Fibroblast of skin of back (primary cell): ENCODE results near the gene GAREM1.
A peak's percentile ranks its signal among the peaks of the same experiment; 100 is the strongest.

Experiments
- DNase-seq: peaks from one replicate; pipeline ENCODE4 v3.0.0-alpha.2; 2013

Gene GAREM1

GRCh38 chr18:32422978-32423740, 47.5 kb downstream of the GAREM1 start:
- no peak for DNase-seq

GRCh38 chr18:32422201-32422600, 48.5 kb downstream of the GAREM1 start:
- no peak for DNase-seq

GRCh38 chr18:32420084-32420750, 50.5 kb downstream of the GAREM1 start:
- DNase-seq, result no peak

GRCh38 chr18:32418148-32418547, 52.5 kb downstream of the GAREM1 start:
- DNase-seq, result no peak

- DNase-seq, result no peak
Observed at GRCh38 chr18:32405588-32405987, 65.1 kb downstream of the GAREM1 start.

- DNase-seq, result no peak
Observed at GRCh38 chr18:32401621-32402020, 69.1 kb downstream of the GAREM1 start.

- DNase-seq, result no peak
Observed at GRCh38 chr18:32393407-32393806, 77.3 kb downstream of the GAREM1 start.

- no peak for DNase-seq
Observed at GRCh38 chr18:32391126-32391525, 79.6 kb downstream of the GAREM1 start.

- no peak for DNase-seq
Observed at GRCh38 chr18:32389858-32390257, 80.8 kb downstream of the GAREM1 start.

- DNase-seq, result no peak
Observed at GRCh38 chr18:32389191-32389590, 81.5 kb downstream of the GAREM1 start.

- no peak for DNase-seq
Observed at GRCh38 chr18:32386471-32386870, 84.2 kb downstream of the GAREM1 start.

- peak; percentile 89 for DNase-seq
Observed at GRCh38 chr18:32383050-32383819, 87.4 kb downstream of the GAREM1 start.

GRCh38 chr18:32381761-32382160, 88.9 kb downstream of the GAREM1 start:
- no peak for DNase-seq

- no peak for DNase-seq
Observed at GRCh38 chr18:32380559-32380958, 90.1 kb downstream of the GAREM1 start.

- DNase-seq, result peak; percentile 20
Observed at GRCh38 chr18:32379891-32380290, 90.8 kb downstream of the GAREM1 start.

GRCh38 chr18:32378705-32379104, 92.0 kb downstream of the GAREM1 start:
- no peak for DNase-seq

- peak; percentile 50 for DNase-seq
Observed at GRCh38 chr18:32373995-32374394, 96.7 kb downstream of the GAREM1 start.

- DNase-seq, result no peak
Observed at GRCh38 chr18:32373505-32373904, 97.2 kb downstream of the GAREM1 start.

- no peak for DNase-seq
Observed at GRCh38 chr18:32372381-32373061, 98.2 kb downstream of the GAREM1 start.

- no peak for DNase-seq
Observed at GRCh38 chr18:32372047-32372380, 98.7 kb downstream of the GAREM1 start.

- no peak for DNase-seq
Observed at GRCh38 chr18:32371384-32371783, 99.3 kb downstream of the GAREM1 start.

- DNase-seq, result no peak
Observed at GRCh38 chr18:32368991-32369390, 101.7 kb downstream of the GAREM1 start.

- DNase-seq, result no peak
Observed at GRCh38 chr18:32368170-32368569, 102.5 kb downstream of the GAREM1 start.
